Prostate gland (tissue), 2 donors: Measurements from ENCODE around the gene PXDC1.

ENCODE experiments used
- CTCF ChIP-seq, 4 experiments: fragments of 200-600 bp in 2 of 4; fragments of 450-650 bp in 2 of 4; sonication (generic) in 2 of 4; IDR thresholded peaks; 1 replicate in 3 of 4; 2 replicates in 1 of 4; pipeline ENCODE4 v1.5.1; 2016 to 2019; ENCODE audit warnings: antibody characterized with exemption in 4 of 4, mild to moderate bottlenecking in 2 of 4, moderate library complexity in 2 of 4
- POLR2A ChIP-seq: fragments of 450-650 bp; IDR thresholded peaks from one replicate; pipeline ENCODE4 v1.6.1; 2016; ENCODE audit warnings: antibody characterized with exemption, mild to moderate bottlenecking

GRCh38 chr6:3785745-3786098, 34.2 kb upstream of the PXDC1 start:
- TF ChIP-seq CTCF (IDR thresholded peaks at IDR 0.05) (no peak), POLR2A (no peak)
